ENCODE results near the gene ZFC3H1.

ZFC3H1 gene

DNA sequence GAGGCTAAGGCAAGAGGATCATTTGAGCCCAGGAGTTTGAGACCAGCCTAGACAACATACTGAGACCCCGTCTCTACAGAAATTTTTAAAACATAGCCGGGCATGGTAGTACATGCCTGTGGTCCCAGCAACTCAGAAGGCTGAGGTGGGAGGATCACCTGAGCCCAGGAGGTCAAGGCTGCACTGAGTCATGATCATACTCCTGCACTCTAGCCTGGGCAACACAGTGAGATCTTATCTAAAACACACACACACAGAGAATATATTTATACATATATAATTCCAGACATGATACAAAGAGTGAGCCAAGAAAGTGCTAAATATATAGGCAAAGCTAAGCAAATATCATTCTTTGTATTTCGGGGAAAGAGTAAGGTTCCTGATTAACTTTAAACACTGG lies 9.4 kb downstream of the ZFC3H1 start:
- H3K4me1 ChIP-seq (ENCODE audit: insufficient read depth, low read length, poor library complexity, severe bottlenecking) = peaks cover 35% of the 10 kb centered on the region
- H3K4me3 ChIP-seq (ENCODE audit: low read length, poor library complexity, severe bottlenecking) = no peak overlapping the region
- peaks cover 83% of the 10 kb centered on the region for H3K79me2 ChIP-seq (ENCODE audit: insufficient read depth, low read length)
- H3K9me3 ChIP-seq (ENCODE audit: insufficient read depth, low read depth, low read length) = peaks cover 4% of the 10 kb centered on the region; the same call in 1 of the 2 replicates
- TF ChIP-seq, protein P1, sequence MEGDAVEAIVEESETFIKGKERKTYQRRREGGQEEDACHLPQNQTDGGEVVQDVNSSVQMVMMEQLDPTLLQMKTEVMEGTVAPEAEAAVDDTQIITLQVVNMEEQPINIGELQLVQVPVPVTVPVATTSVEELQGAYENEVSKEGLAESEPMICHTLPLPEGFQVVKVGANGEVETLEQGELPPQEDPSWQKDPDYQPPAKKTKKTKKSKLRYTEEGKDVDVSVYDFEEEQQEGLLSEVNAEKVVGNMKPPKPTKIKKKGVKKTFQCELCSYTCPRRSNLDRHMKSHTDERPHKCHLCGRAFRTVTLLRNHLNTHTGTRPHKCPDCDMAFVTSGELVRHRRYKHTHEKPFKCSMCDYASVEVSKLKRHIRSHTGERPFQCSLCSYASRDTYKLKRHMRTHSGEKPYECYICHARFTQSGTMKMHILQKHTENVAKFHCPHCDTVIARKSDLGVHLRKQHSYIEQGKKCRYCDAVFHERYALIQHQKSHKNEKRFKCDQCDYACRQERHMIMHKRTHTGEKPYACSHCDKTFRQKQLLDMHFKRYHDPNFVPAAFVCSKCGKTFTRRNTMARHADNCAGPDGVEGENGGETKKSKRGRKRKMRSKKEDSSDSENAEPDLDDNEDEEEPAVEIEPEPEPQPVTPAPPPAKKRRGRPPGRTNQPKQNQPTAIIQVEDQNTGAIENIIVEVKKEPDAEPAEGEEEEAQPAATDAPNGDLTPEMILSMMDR (conservative IDR thresholded peaks at IDR 0.05; ENCODE audit: low read length) = no peak
- no peak for TF ChIP-seq EZH2phosphoT487 (IDR thresholded peaks at IDR 0.05; ENCODE audit: borderline replicate concordance)
- H4K20me1 ChIP-seq (ENCODE audit: insufficient read depth, low read length, poor library complexity, severe bottlenecking) = peaks cover 35% of the 10 kb centered on the region
- peaks cover 16% of the 10 kb centered on the region for H3K36me3 ChIP-seq (ENCODE audit: insufficient read depth, low read length)
- H2AFZ ChIP-seq (ENCODE audit: low read length) = no peak overlapping the region
- no peaks in the 10 kb centered on the region for H3F3A ChIP-seq (ENCODE audit: low read depth)
- H3K27me3 ChIP-seq (ENCODE audit: insufficient read depth, low read length, poor library complexity, severe bottlenecking) = no peaks in the 10 kb centered on the region
- H3K9me2 ChIP-seq (replicated peaks; ENCODE audit: low read depth, low read length) = no peaks in the 10 kb centered on the region
- H3K4me2 ChIP-seq (ENCODE audit: low read depth, low read length, poor library complexity, severe bottlenecking) = peak overlapping the region; percentile 71
- H3K9ac ChIP-seq (ENCODE audit: low read depth, low read length, poor library complexity, severe bottlenecking) = no peak overlapping the region

DNA sequence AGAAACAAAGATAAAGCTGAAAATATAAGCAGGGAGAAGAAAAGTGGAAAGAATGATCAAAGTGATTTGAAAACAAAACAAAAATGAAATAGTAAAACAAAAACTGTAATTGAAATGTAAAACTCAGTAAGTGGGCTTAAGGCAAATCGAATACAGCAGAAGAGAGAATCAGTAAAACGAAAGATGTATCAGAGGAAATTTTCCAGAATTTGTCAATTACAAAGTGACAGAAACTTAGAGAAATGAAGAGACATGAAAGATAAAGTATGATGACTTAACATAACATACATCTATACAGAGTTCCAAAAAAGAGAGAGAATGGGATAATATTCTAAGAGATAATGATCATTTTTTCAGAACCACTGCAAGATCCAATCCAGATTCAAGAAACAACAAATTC lies 10.5 kb downstream of the ZFC3H1 start:
- H3K4me1 ChIP-seq (ENCODE audit: insufficient read depth, low read length, poor library complexity, severe bottlenecking) = peaks cover 34% of the 10 kb centered on the region
- no peak overlapping the region for H3K4me2 ChIP-seq (ENCODE audit: low read depth, low read length, poor library complexity, severe bottlenecking)
- peaks cover 7% of the 10 kb centered on the region for H3K36me3 ChIP-seq (ENCODE audit: insufficient read depth, low read length)
- H3K79me2 ChIP-seq (ENCODE audit: insufficient read depth, low read length) = peaks cover 81% of the 10 kb centered on the region
- no peak overlapping the region for H3K9ac ChIP-seq (ENCODE audit: low read depth, low read length, poor library complexity, severe bottlenecking)
- H3K27me3 ChIP-seq (ENCODE audit: insufficient read depth, low read length, poor library complexity, severe bottlenecking) = no peaks in the 10 kb centered on the region
- H4K20me1 ChIP-seq (ENCODE audit: insufficient read depth, low read length, poor library complexity, severe bottlenecking) = peaks cover 35% of the 10 kb centered on the region
- no peaks in the 10 kb centered on the region for H3F3A ChIP-seq (ENCODE audit: low read depth)
- no peak for TF ChIP-seq EZH2phosphoT487 (IDR thresholded peaks at IDR 0.05; ENCODE audit: borderline replicate concordance)
- TF ChIP-seq, protein P1 (conservative IDR thresholded peaks at IDR 0.05; ENCODE audit: low read length) = no peak
- no peak overlapping the region for H2AFZ ChIP-seq (ENCODE audit: low read length)
- H3K9me3 ChIP-seq (ENCODE audit: insufficient read depth, low read depth, low read length) = peaks cover 4% of the 10 kb centered on the region; the same call in 1 of the 2 replicates
- no peak overlapping the region for H3K4me3 ChIP-seq (ENCODE audit: low read length, poor library complexity, severe bottlenecking)
- H3K9me2 ChIP-seq (replicated peaks; ENCODE audit: low read depth, low read length) = no peaks in the 10 kb centered on the region

DNA sequence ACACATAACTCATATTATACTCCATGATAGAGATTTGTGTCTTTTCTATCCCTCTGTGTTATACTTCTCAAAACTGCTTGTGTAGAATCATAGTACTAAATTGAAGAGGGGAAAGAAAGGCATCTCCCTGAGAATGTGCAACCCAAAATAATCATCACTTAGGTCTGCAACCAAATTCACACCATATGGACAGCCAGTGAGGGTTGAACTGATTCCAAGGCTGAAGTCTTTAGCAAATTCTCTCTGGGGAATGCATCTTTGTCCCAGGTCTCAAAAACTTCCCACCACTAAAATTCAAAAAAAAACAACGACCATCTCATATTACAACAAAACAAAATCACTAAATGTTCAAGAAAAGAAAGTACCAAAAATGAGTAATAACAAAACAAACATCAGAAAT lies 11.0 kb downstream of the ZFC3H1 start:
- TF ChIP-seq, protein P1 (conservative IDR thresholded peaks at IDR 0.05; ENCODE audit: low read length) = no peak
- no peak for TF ChIP-seq EZH2phosphoT487 (IDR thresholded peaks at IDR 0.05; ENCODE audit: borderline replicate concordance)
- Histone ChIP-seq H3F3A (ENCODE audit: low read depth) (no peaks in the 10 kb centered on the region), H3K4me3 (ENCODE audit: low read length, poor library complexity, severe bottlenecking) (no peak overlapping the region), H3K4me1 (ENCODE audit: insufficient read depth, low read length, poor library complexity, severe bottlenecking) (peaks cover 34% of the 10 kb centered on the region), H3K9ac (ENCODE audit: low read depth, low read length, poor library complexity, severe bottlenecking) (no peak overlapping the region), H3K79me2 (ENCODE audit: insufficient read depth, low read length) (peaks cover 81% of the 10 kb centered on the region), H3K9me2 (replicated peaks; ENCODE audit: low read depth, low read length) (no peaks in the 10 kb centered on the region), H3K36me3 (ENCODE audit: insufficient read depth, low read length) (peaks cover 7% of the 10 kb centered on the region), H4K20me1 (ENCODE audit: insufficient read depth, low read length, poor library complexity, severe bottlenecking) (peaks cover 38% of the 10 kb centered on the region), H3K27me3 (ENCODE audit: insufficient read depth, low read length, poor library complexity, severe bottlenecking) (no peaks in the 10 kb centered on the region), H3K4me2 (ENCODE audit: low read depth, low read length, poor library complexity, severe bottlenecking) (no peak overlapping the region), H3K9me3 (ENCODE audit: insufficient read depth, low read depth, low read length) (peaks cover 4% of the 10 kb centered on the region; the same call in 1 of the 2 replicates), H2AFZ (ENCODE audit: low read length) (no peak overlapping the region)
